ENCODE results near the gene IPO5.

- no peak for TF ChIP-seq EZH2phosphoT487 (IDR thresholded peaks at IDR 0.05; ENCODE audit: borderline replicate concordance, low read depth, low read length)
- TF ChIP-seq CTCF (conservative IDR thresholded peaks at IDR 0.05; ENCODE audit: low read length), result no peak
Observed at GRCh38 chr13:97946951-97947588, 6.4 kb upstream of the IPO5 start.
